A549 (cell line): ENCODE results near the gene DBX2.

ENCODE experiments used
- BHLHE40 ChIP-seq: IDR thresholded peaks from 2 replicates; pipeline ENCODE4 v1.6.1; 2012; ENCODE audit warnings: low read depth, low read length, inconsistent platforms
- EP300 ChIP-seq, 2 experiments: fragments of >200 bp; sonication (Bioruptor Twin); formaldehyde crosslinking; IDR thresholded peaks; 2 replicates in 1 of 2; 3 replicates in 1 of 2; pipeline ENCODE4 v1.6.1; 2016 to 2017
- ESRRA ChIP-seq: fragments of 150-350 bp; IDR thresholded peaks from 2 replicates; pipeline ENCODE4 v1.6.1; 2014; ENCODE audit warnings: mild to moderate bottlenecking, low read length, borderline replicate concordance
- FOSB ChIP-seq: fragments of 250-450 bp; sonication (Bioruptor Pico); IDR thresholded peaks from 2 replicates; pipeline ENCODE4 v1.5.0; 2020; ENCODE audit warnings: mild to moderate bottlenecking, moderate library complexity
- KDM1A ChIP-seq: fragments of 200-600 bp; sonication (generic); IDR thresholded peaks from 2 replicates; pipeline ENCODE4 v1.6.1; 2016; ENCODE audit warnings: low read depth, mild to moderate bottlenecking
- KDM5A ChIP-seq: fragments of 200-600 bp; sonication (generic); IDR thresholded peaks from 2 replicates; pipeline ENCODE4 v1.6.1; 2016; ENCODE audit warnings: antibody characterized with exemption, mild to moderate bottlenecking
- NR3C1 ChIP-seq: fragments of >200 bp; sonication (Bioruptor Twin); formaldehyde crosslinking; IDR thresholded peaks from 3 replicates; pipeline ENCODE4 v1.6.1; 2017
- POLR2A ChIP-seq: IDR thresholded peaks from 2 replicates; pipeline ENCODE4 v1.6.1; 2012; ENCODE audit warnings: mild to moderate bottlenecking, low read length
- TF ChIP-seq, protein P1 (sequence below): fragments of >200 bp; sonication (Bioruptor Twin); formaldehyde crosslinking; IDR thresholded peaks from 3 replicates; pipeline ENCODE4 v1.5.1; 2016
- TF ChIP-seq, protein P2 (sequence below): fragments of 450-650 bp; IDR thresholded peaks from 2 replicates; pipeline ENCODE4 v1.6.1; 2014; ENCODE audit warnings: antibody characterized with exemption

DNA sequence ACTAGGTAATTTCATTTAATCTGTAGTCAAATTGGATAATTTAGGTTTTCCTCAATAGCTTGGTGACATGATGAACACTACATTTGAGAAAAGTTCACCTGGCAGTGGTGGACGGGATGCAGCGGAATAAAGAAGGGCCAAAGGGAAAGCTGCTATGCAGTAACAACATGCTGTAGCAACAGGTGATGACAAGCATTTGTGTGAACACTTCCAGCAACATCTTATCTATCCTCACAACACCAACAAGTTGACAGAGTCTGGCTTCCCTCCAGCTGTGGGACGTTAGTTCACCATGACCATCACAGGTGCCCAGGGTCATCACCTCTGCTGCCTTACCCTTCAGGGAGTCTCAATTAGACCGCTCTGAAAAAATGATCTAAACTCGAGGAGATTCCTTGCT lies 8.3 kb downstream of the DBX2 start:
- no peak for TF ChIP-seq KDM1A
- TF ChIP-seq, protein P1, sequence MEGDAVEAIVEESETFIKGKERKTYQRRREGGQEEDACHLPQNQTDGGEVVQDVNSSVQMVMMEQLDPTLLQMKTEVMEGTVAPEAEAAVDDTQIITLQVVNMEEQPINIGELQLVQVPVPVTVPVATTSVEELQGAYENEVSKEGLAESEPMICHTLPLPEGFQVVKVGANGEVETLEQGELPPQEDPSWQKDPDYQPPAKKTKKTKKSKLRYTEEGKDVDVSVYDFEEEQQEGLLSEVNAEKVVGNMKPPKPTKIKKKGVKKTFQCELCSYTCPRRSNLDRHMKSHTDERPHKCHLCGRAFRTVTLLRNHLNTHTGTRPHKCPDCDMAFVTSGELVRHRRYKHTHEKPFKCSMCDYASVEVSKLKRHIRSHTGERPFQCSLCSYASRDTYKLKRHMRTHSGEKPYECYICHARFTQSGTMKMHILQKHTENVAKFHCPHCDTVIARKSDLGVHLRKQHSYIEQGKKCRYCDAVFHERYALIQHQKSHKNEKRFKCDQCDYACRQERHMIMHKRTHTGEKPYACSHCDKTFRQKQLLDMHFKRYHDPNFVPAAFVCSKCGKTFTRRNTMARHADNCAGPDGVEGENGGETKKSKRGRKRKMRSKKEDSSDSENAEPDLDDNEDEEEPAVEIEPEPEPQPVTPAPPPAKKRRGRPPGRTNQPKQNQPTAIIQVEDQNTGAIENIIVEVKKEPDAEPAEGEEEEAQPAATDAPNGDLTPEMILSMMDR = no peak
- TF ChIP-seq, protein P2, sequence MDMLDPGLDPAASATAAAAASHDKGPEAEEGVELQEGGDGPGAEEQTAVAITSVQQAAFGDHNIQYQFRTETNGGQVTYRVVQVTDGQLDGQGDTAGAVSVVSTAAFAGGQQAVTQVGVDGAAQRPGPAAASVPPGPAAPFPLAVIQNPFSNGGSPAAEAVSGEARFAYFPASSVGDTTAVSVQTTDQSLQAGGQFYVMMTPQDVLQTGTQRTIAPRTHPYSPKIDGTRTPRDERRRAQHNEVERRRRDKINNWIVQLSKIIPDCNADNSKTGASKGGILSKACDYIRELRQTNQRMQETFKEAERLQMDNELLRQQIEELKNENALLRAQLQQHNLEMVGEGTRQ = no peak
- TF ChIP-seq KDM5A = no peak
- TF ChIP-seq BHLHE40 = no peak
- TF ChIP-seq ESRRA = no peak
- no peak for TF ChIP-seq NR3C1
- TF ChIP-seq POLR2A = no peak
- no peak for TF ChIP-seq EP300 (IDR thresholded peaks at IDR 0.05)
- no peak for TF ChIP-seq FOSB (CRISPR knock-in tag)
